Measurements from ENCODE around the gene MYO15B.

MYO15B gene

GRCh38 chr17:75666959-75667790, 79.6 kb downstream of the MYO15B start, which contains the start of the genes RECQL5 and SAP30BP:
RECQL5 (minus strand) TSS chr17:75667154; CDS start chr17:75666557, 597 bp downstream.
SAP30BP (plus strand) TSS chr17:75667338; CDS start chr17:75667373, 35 bp downstream.
- peak; percentile 92 for DNase-seq (ENCODE audit: low spot score)

GRCh38 chr17:75667825-75668224, 80.2 kb downstream of the MYO15B start:
- DNase-seq (ENCODE audit: low spot score): no peak

- no peak for DNase-seq (ENCODE audit: low spot score)
Observed at GRCh38 chr17:75668489-75668888, 80.9 kb downstream of the MYO15B start.

GRCh38 chr17:75670868-75671267, 83.3 kb downstream of the MYO15B start:
- DNase-seq (ENCODE audit: low spot score): no peak

- no peak for DNase-seq (ENCODE audit: low spot score)
Observed at GRCh38 chr17:75672011-75672410, 84.4 kb downstream of the MYO15B start.

- DNase-seq (ENCODE audit: low spot score): no peak
Observed at GRCh38 chr17:75673487-75673886, 85.9 kb downstream of the MYO15B start.

All from HuH-7 (cell line).